ENCODE data around the gene JMJD8.
A peak's percentile ranks its signal among the peaks of the same experiment; 100 is the strongest.

JMJD8 gene

GRCh38 chr16:721765-722540 lies 37.8 kb upstream of the JMJD8 start:
- no peak for DNase-seq (ENCODE audit: low read depth)

- DNase-seq (ENCODE audit: low read depth), result no peak
Measured at GRCh38 chr16:720990-721764, 37.0 kb upstream of the JMJD8 start, which contains the start of gene ANTKMT. ANTKMT (plus strand) TSS chr16:721146; CDS start chr16:721275, 129 bp downstream.

- no peak for DNase-seq (ENCODE audit: low read depth)
Measured at GRCh38 chr16:720447-720989, 36.4 kb upstream of the JMJD8 start.

GRCh38 chr16:719815-720446 lies 35.8 kb upstream of the JMJD8 start:
- no peak for DNase-seq (ENCODE audit: low read depth)

- no peak for DNase-seq (ENCODE audit: low read depth)
Measured at GRCh38 chr16:718922-719321, 34.8 kb upstream of the JMJD8 start.

- no peak for DNase-seq (ENCODE audit: low read depth)
Measured at GRCh38 chr16:718389-718788, 34.3 kb upstream of the JMJD8 start.

GRCh38 chr16:717450-718245 lies 33.5 kb upstream of the JMJD8 start:
- no peak for DNase-seq (ENCODE audit: low read depth)

GRCh38 chr16:716768-717325 lies 32.7 kb upstream of the JMJD8 start:
- DNase-seq (ENCODE audit: low read depth), result no peak

GRCh38 chr16:716200-716568 lies 32.0 kb upstream of the JMJD8 start:
- no peak for DNase-seq (ENCODE audit: low read depth)

GRCh38 chr16:715477-716199 lies 31.5 kb upstream of the JMJD8 start:
- DNase-seq (ENCODE audit: low read depth), result no peak

GRCh38 chr16:714558-715476 lies 30.7 kb upstream of the JMJD8 start, which contains the start of gene METRN:
METRN (plus strand) TSS chr16:715118; CDS start chr16:715290, 172 bp downstream.
- DNase-seq (ENCODE audit: low read depth), result no peak

GRCh38 chr16:714079-714478 lies 29.9 kb upstream of the JMJD8 start:
- no peak for DNase-seq (ENCODE audit: low read depth)

- peak; percentile 88 for DNase-seq (ENCODE audit: low read depth)
Measured at GRCh38 chr16:712740-713250, 28.7 kb upstream of the JMJD8 start.

GRCh38 chr16:711548-712320 lies 27.6 kb upstream of the JMJD8 start:
- no peak for DNase-seq (ENCODE audit: low read depth)

- no peak for DNase-seq (ENCODE audit: low read depth)
Measured at GRCh38 chr16:711084-711483, 26.9 kb upstream of the JMJD8 start.

- no peak for DNase-seq (ENCODE audit: low read depth)
Measured at GRCh38 chr16:710500-711075, 26.5 kb upstream of the JMJD8 start.

GRCh38 chr16:709566-710499 lies 25.7 kb upstream of the JMJD8 start:
- DNase-seq (ENCODE audit: low read depth), result peak; percentile 65
